ENCODE data around the gene AGAP1. TPM values are rescaled to one million over a fixed set of nuclear protein-coding genes. Genes with fewer than 3 reads are reported as not detected.

AGAP1 gene
- total RNA-seq, 2 donors from 2014 or later: 32.8 to 34.7 TPM

DNA sequence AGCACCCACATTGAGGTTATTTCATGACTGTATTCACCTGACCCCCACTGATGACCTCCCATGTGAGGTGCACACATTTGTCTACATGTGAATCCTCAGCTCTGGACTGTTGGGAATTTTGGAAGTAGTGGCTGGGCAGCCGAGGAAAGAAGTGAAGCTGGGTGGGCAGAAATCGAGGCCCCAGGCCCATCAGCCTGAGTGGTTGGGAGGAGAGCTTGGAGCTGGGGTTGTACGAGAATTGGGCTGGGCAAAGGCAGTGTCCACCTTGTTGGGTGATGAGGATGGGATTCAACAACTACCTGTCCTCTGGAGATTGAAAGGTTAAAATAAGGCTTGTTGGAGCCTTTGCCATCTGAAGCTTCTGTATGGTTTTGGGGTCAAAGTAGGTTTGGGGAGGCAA is 35.8 kb downstream of the AGAP1 start:
- no peak overlapping the region for H3K27ac Mint-ChIP-seq
- peaks cover 5% of the 10 kb centered on the region for H3K4me1 Mint-ChIP-seq

GRCh38 chr2:235530735-235531134 is 36.9 kb downstream of the AGAP1 start:
- TF ChIP-seq, protein P1, sequence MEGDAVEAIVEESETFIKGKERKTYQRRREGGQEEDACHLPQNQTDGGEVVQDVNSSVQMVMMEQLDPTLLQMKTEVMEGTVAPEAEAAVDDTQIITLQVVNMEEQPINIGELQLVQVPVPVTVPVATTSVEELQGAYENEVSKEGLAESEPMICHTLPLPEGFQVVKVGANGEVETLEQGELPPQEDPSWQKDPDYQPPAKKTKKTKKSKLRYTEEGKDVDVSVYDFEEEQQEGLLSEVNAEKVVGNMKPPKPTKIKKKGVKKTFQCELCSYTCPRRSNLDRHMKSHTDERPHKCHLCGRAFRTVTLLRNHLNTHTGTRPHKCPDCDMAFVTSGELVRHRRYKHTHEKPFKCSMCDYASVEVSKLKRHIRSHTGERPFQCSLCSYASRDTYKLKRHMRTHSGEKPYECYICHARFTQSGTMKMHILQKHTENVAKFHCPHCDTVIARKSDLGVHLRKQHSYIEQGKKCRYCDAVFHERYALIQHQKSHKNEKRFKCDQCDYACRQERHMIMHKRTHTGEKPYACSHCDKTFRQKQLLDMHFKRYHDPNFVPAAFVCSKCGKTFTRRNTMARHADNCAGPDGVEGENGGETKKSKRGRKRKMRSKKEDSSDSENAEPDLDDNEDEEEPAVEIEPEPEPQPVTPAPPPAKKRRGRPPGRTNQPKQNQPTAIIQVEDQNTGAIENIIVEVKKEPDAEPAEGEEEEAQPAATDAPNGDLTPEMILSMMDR (conservative IDR thresholded peaks at IDR 0.05): no peak

More for the DNA sequence above, 35.8 kb downstream of the AGAP1 start:
- Histone ChIP-seq H3K9me3 (ENCODE audit: control insufficient read depth, low read length) (no peaks in the 10 kb centered on the region), H3K4me3 (ENCODE audit: low read length) (no peak overlapping the region), H3K27ac (ENCODE audit: low read depth, low read length) (no peak overlapping the region), H3K9ac (ENCODE audit: extremely low read depth, low read length, poor library complexity, severe bottlenecking) (no peak overlapping the region), H3K27me3 (ENCODE audit: control insufficient read depth, insufficient read depth, low read length, poor library complexity, severe bottlenecking) (no peaks in the 10 kb centered on the region), H3K36me3 (ENCODE audit: control insufficient read depth, insufficient read depth, low read length) (no peaks in the 10 kb centered on the region), H3K4me1 (ENCODE audit: control insufficient read depth, insufficient read depth, low read length) (no peaks in the 10 kb centered on the region)
- no peaks in the 10 kb centered on the region for H3K27me3 Mint-ChIP-seq (ENCODE audit: insufficient read depth)
- H3K36me3 Mint-ChIP-seq (ENCODE audit: low read depth): peaks cover 2% of the 10 kb centered on the region
- no peak for DNase-seq
- 85 to 93% methylated on average over 2 to 3 of the region's 3 CpGs for WGBS, 2 experiments (ENCODE audit: insufficient coverage in 1 of 2, insufficient read length in 1 of 2)
- H3K4me3 Mint-ChIP-seq: no peak overlapping the region
- TF ChIP-seq, protein P1 (conservative IDR thresholded peaks at IDR 0.05): no peak
- no peaks in the 10 kb centered on the region for H3K9me3 Mint-ChIP-seq

GRCh38 chr2:235532307-235532706 is 38.5 kb downstream of the AGAP1 start:
- Mint-ChIP-seq H3K27ac (no peak overlapping the region), H3K9me3 (no peaks in the 10 kb centered on the region), H3K27me3 (ENCODE audit: insufficient read depth) (no peaks in the 10 kb centered on the region), H3K4me1 (peaks cover 5% of the 10 kb centered on the region), H3K4me3 (no peak overlapping the region), H3K36me3 (ENCODE audit: low read depth) (peaks cover 2% of the 10 kb centered on the region)
- Histone ChIP-seq H3K27me3 (ENCODE audit: control insufficient read depth, insufficient read depth, low read length, poor library complexity, severe bottlenecking) (no peaks in the 10 kb centered on the region), H3K27ac (ENCODE audit: low read depth, low read length) (no peak overlapping the region), H3K9me3 (ENCODE audit: control insufficient read depth, low read length) (no peaks in the 10 kb centered on the region), H3K4me1 (ENCODE audit: control insufficient read depth, insufficient read depth, low read length) (no peaks in the 10 kb centered on the region), H3K36me3 (ENCODE audit: control insufficient read depth, insufficient read depth, low read length) (no peaks in the 10 kb centered on the region), H3K4me3 (ENCODE audit: low read length) (no peak overlapping the region), H3K9ac (ENCODE audit: extremely low read depth, low read length, poor library complexity, severe bottlenecking) (no peak overlapping the region)
- 94% methylated on average over 3 to 4 of the region's 5 CpGs for WGBS, 2 experiments (ENCODE audit: insufficient coverage in 1 of 2, insufficient read length in 1 of 2)
- TF ChIP-seq, protein P1 (conservative IDR thresholded peaks at IDR 0.05): no peak
- no peak for DNase-seq

More at GRCh38 chr2:235530735-235531134, 36.9 kb downstream of the AGAP1 start:
- Histone ChIP-seq H3K9ac (ENCODE audit: extremely low read depth, low read length, poor library complexity, severe bottlenecking) (no peak overlapping the region), H3K27me3 (ENCODE audit: control insufficient read depth, insufficient read depth, low read length, poor library complexity, severe bottlenecking) (no peaks in the 10 kb centered on the region), H3K4me1 (ENCODE audit: control insufficient read depth, insufficient read depth, low read length) (no peaks in the 10 kb centered on the region), H3K27ac (ENCODE audit: low read depth, low read length) (no peak overlapping the region), H3K9me3 (ENCODE audit: control insufficient read depth, low read length) (no peaks in the 10 kb centered on the region), H3K36me3 (ENCODE audit: control insufficient read depth, insufficient read depth, low read length) (no peaks in the 10 kb centered on the region), H3K4me3 (ENCODE audit: low read length) (no peak overlapping the region)
- no peak for DNase-seq
- 88 to 98% methylated on average over 3 to 5 of the region's 5 CpGs for WGBS, 2 experiments (ENCODE audit: insufficient coverage in 1 of 2, insufficient read length in 1 of 2)
- H3K36me3 Mint-ChIP-seq (ENCODE audit: low read depth): peaks cover 2% of the 10 kb centered on the region
- peaks cover 5% of the 10 kb centered on the region for H3K4me1 Mint-ChIP-seq
- H3K4me3 Mint-ChIP-seq: no peak overlapping the region
- no peaks in the 10 kb centered on the region for H3K9me3 Mint-ChIP-seq
- H3K27ac Mint-ChIP-seq: no peak overlapping the region
- H3K27me3 Mint-ChIP-seq (ENCODE audit: insufficient read depth): no peaks in the 10 kb centered on the region

Data from endodermal cell (in vitro differentiated cells).